ENCODE results near the gene GFRA4.

GRCh38 chr20:3691306-3691705 is 28.1 kb upstream of the GFRA4 start:
- TF ChIP-seq REST (IDR thresholded peaks at IDR 0.05; ENCODE audit: low read depth), result no peak
- TF ChIP-seq EP300 (IDR thresholded peaks at IDR 0.05; ENCODE audit: borderline replicate concordance), result no peak
- TF ChIP-seq USF1 (IDR thresholded peaks at IDR 0.05), result no peak
